PC-9 (cell line): ENCODE measurements around the gene ELMO1. TPM values are rescaled to one million over a fixed set of nuclear protein-coding genes. Genes with fewer than 3 reads are reported as not detected.

Experiments used
- BruUV-seq: library from RNA; stranded (reverse); fragments of 400-500 nt; replicated peaks from 2 replicates; lab custom pipeline; 2021; lab: Mats Ljungman, UMichigan
- CTCF ChIA-PET: fragments of 300-600 bp; sonication (Branson Sonifier 250); formaldehyde crosslinking; loops from one replicate; lab custom pipeline; 2022; ENCODE audit warnings: antibody characterized with exemption; lab: Charles Lee
- POLR2A ChIA-PET: fragments of 300-600 bp; sonication (Branson Sonifier 250); formaldehyde crosslinking; loops from one replicate; lab custom pipeline; 2022; ENCODE audit warnings: antibody characterized with exemption; ENCODE audit not compliant: unreplicated experiment; lab: Charles Lee
- DNase-seq, 2 experiments: peaks; one replicate each; pipeline versions ENCODE4 v3.0.0 to v3.0.0-alpha.2; 2015 to 2022; ENCODE audit warnings: mixed read lengths in 1 of 2
- H2AFZ ChIP-seq: fragments of 200-600 bp; sonication (generic); 2 replicates; pipeline ENCODE4 v1.8.1; 2017; ENCODE audit warnings: antibody characterized with exemption
- H3F3A ChIP-seq: fragments of 200-600 bp; sonication (generic); 2 replicates; pipeline ENCODE4 v1.8.1; 2017; ENCODE audit warnings: antibody characterized with exemption, mild to moderate bottlenecking, low read depth; ENCODE audit not compliant: insufficient read depth
- H3K27ac ChIP-seq: fragments of 200-600 bp; sonication (generic); 2 replicates; pipeline ENCODE4 v1.6.1; 2016; ENCODE audit warnings: mixed run types
- H3K27me3 ChIP-seq: fragments of 200-600 bp; sonication (generic); 2 replicates; pipeline ENCODE4 v1.6.1; 2016; ENCODE audit warnings: low read depth, mixed run types; ENCODE audit not compliant: insufficient read depth
- H3K36me3 ChIP-seq: fragments of 200-600 bp; sonication (generic); 2 replicates; pipeline ENCODE4 v1.6.1; 2016; ENCODE audit warnings: low read depth, mixed run types
- H3K4me1 ChIP-seq: fragments of 200-600 bp; sonication (generic); replicated peaks from 2 replicates; pipeline ENCODE4 v1.6.1; 2016; ENCODE audit warnings: mixed run types; ENCODE audit not compliant: insufficient read depth
- H3K4me2 ChIP-seq: fragments of 200-600 bp; sonication (generic); 2 replicates; pipeline ENCODE4 v1.6.1; 2017; ENCODE audit warnings: mixed run types
- H3K4me3 ChIP-seq: fragments of 200-600 bp; sonication (generic); 2 replicates; pipeline ENCODE4 v1.6.1; 2016; ENCODE audit warnings: mixed run types
- H3K79me2 ChIP-seq: fragments of 200-600 bp; sonication (generic); 2 replicates; pipeline ENCODE4 v1.6.1; 2017; ENCODE audit warnings: low read depth, mixed run types
- H3K9me2 ChIP-seq: fragments of 200-600 bp; sonication (generic); 2 replicates; pipeline ENCODE4 v1.8.1; 2017; ENCODE audit warnings: mild to moderate bottlenecking; ENCODE audit not compliant: insufficient read depth
- H3K9me3 ChIP-seq: fragments of 200-600 bp; sonication (generic); 2 replicates; pipeline ENCODE4 v1.8.1; 2016; ENCODE audit warnings: low read depth; ENCODE audit not compliant: insufficient read depth
- H4K20me1 ChIP-seq: fragments of 200-600 bp; sonication (generic); 2 replicates; pipeline ENCODE4 v1.8.1; 2017; ENCODE audit not compliant: insufficient read depth
- CTCF ChIP-seq: fragments of 200-600 bp; sonication (generic); conservative IDR thresholded peaks from 2 replicates; pipeline ENCODE4 v1.6.1; 2017; ENCODE audit warnings: mixed run types, antibody characterized with exemption, mild to moderate bottlenecking, moderate library complexity
- EZH2 ChIP-seq: fragments of 200-600 bp; sonication (generic); IDR thresholded peaks from 2 replicates; pipeline ENCODE4 v1.8.0; 2017; ENCODE audit warnings: antibody characterized with exemption, low read depth
- intact Hi-C: fragments of 100-400 bp; cut with micrococcal nuclease; formaldehyde crosslinking; loops from one replicate; pipeline ENCODE4 v1.10.0; 2022; ENCODE audit not compliant: unreplicated experiment
- total RNA-seq: library from RNA; stranded (reverse); gene quantifications from 2 replicates; pipeline ENCODE4 v1.2.3, GENCODE V29; 2021

The ELMO1 gene
- total RNA-seq, 1 experiment from 2014 or later: 4.8 TPM

GRCh38 chr7:36949711-36950600 lies 498.7 kb downstream of the ELMO1 start:
- H3K9me3 ChIP-seq: no peaks in the 10 kb centered on the region
- H3F3A ChIP-seq: no peaks in the 10 kb centered on the region
- BruUV-seq: no TSS peak
- H3K36me3 ChIP-seq: no peaks in the 10 kb centered on the region
- H3K4me2 ChIP-seq: no peak overlapping the region
- no peak for DNase-seq
- no peak overlapping the region for H3K27ac ChIP-seq
- no peaks in the 10 kb centered on the region for H3K79me2 ChIP-seq
- H3K9me2 ChIP-seq: no peaks in the 10 kb centered on the region
- no peak overlapping the region for H2AFZ ChIP-seq
- intact Hi-C loops: no loop called here
- ChIA-PET POLR2A (no interaction called here), CTCF (interaction anchor here (0.6 kb wide), 1 partner anchor 777 kb away, joined by 4 read pairs; no protein-coding TSS in a partner anchor)
- TF ChIP-seq CTCF (no peak), EZH2 (no peak)
- no peak overlapping the region for H3K4me3 ChIP-seq
- no peaks in the 10 kb centered on the region for H4K20me1 ChIP-seq
- no peaks in the 10 kb centered on the region for H3K27me3 ChIP-seq
- H3K4me1 ChIP-seq: no peaks in the 10 kb centered on the region

- H3F3A ChIP-seq: no peaks in the 10 kb centered on the region
- H3K9me2 ChIP-seq: no peaks in the 10 kb centered on the region
- no peak overlapping the region for H3K27ac ChIP-seq
- intact Hi-C loops: no loop called here
- no peak overlapping the region for H2AFZ ChIP-seq
- H3K79me2 ChIP-seq: no peaks in the 10 kb centered on the region
- no peaks in the 10 kb centered on the region for H3K27me3 ChIP-seq
- BruUV-seq: no TSS peak
- TF ChIP-seq EZH2: no peak
- no peak overlapping the region for H3K4me2 ChIP-seq
- no peak for DNase-seq
- no peaks in the 10 kb centered on the region for H3K36me3 ChIP-seq
- CTCF ChIA-PET: no interaction called here
- POLR2A ChIA-PET: no interaction called here
- no peaks in the 10 kb centered on the region for H3K4me1 ChIP-seq
- no peak overlapping the region for H3K4me3 ChIP-seq
- H4K20me1 ChIP-seq: no peaks in the 10 kb centered on the region
- no peaks in the 10 kb centered on the region for H3K9me3 ChIP-seq
These were observed 502.3 kb downstream of the ELMO1 start for GRCh38 chr7:36946401-36946739.

DNA sequence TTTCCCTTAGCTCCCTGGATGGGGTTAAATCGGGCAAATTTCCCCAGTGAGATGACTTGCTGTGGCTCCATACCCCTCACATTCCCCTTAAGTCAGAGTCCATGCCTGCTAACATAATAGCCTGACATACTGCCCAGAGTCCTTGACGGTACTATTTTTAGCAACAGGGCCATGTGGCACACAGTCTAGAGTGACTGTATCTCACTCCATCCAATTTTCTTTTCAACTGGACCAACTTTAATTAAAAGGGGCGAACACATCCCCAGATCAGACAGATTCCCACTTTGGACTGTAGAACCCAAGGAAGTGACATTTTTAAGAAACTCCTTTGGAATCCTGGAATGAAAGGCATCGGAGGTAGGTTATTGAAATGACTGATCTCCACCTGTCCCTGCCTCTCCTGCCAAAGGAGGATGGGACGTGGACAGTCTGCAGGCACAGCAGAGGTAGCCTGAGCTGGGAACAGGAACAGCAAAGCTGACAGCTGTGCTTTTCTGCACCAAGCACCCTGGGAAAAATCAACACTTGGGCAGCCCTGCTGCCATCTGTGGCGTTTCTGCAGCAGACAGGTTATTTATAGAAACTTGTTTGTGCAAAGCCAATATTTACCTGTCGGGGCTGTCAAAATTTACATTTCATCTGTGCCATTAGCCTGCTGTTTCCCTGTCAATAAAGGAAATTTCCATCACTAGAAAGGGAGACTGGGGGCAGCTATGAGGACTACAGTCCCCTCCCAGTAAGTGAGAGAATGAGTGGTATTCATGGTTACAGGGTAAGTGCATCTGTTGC lies 502.9 kb downstream of the ELMO1 start:
- intact Hi-C loops: no loop called here
- Histone ChIP-seq H4K20me1 (no peaks in the 10 kb centered on the region), H3K4me2 (no peak overlapping the region)

More for the DNA sequence above, 502.9 kb downstream of the ELMO1 start:
- H3F3A ChIP-seq: no peaks in the 10 kb centered on the region
- no peaks in the 10 kb centered on the region for H3K4me1 ChIP-seq
- H3K36me3 ChIP-seq: no peaks in the 10 kb centered on the region
- POLR2A ChIA-PET: no interaction called here
- no peaks in the 10 kb centered on the region for H3K79me2 ChIP-seq
- CTCF ChIA-PET: no interaction called here
- no peak overlapping the region for H2AFZ ChIP-seq
- H3K9me3 ChIP-seq: no peaks in the 10 kb centered on the region
- no peak for DNase-seq
- no peaks in the 10 kb centered on the region for H3K9me2 ChIP-seq
- no peak overlapping the region for H3K27ac ChIP-seq
- BruUV-seq: no TSS peak
- H3K27me3 ChIP-seq: no peaks in the 10 kb centered on the region
- TF ChIP-seq CTCF (no peak), EZH2 (no peak)
- no peak overlapping the region for H3K4me3 ChIP-seq
